H1 (cell line): ENCODE measurements around the gene STARD3. TPM values are rescaled to one million over a fixed set of nuclear protein-coding genes. Genes with fewer than 3 reads are reported as not detected.
A peak's percentile ranks its signal among the peaks of the same experiment; 100 is the strongest.

Experiments used
- CTCF ChIA-PET: fragments of 300-600 bp; sonication (Branson Sonifier 250); formaldehyde crosslinking; loops from one replicate; lab custom pipeline; 2021; ENCODE audit not compliant: partially characterized antibody; lab: Charles Lee
- POLR2A ChIA-PET: fragments of 300-600 bp; sonication (Branson Sonifier 250); formaldehyde crosslinking; loops from one replicate; lab custom pipeline; 2021; ENCODE audit warnings: inconsistent platforms; ENCODE audit not compliant: partially characterized antibody; lab: Charles Lee
- DNase-seq, 2 experiments: peaks; one replicate each; pipeline versions ENCODE4 v3.0.0 to v3.0.0-alpha.2; 2010 to 2022; ENCODE audit warnings: low spot score in 2 of 2, low read depth in 1 of 2, mixed read lengths in 1 of 2
- FAIRE-seq: peaks from 2 replicates; lab custom pipeline; 2011; peaks lifted over from hg19 to GRCh38; lab: Jason Lieb, UNC
- H2AFZ ChIP-seq: 2 replicates; pipeline ENCODE4 v1.8.1; 2012; ENCODE audit warnings: low read length, inconsistent platforms
- H2AK5ac ChIP-seq: 2 replicates; pipeline ENCODE4 v1.6.1; 2013; ENCODE audit warnings: low read depth, low read length
- H2BK120ac ChIP-seq: replicated peaks from 2 replicates; pipeline ENCODE3; 2013; ENCODE audit warnings: low read depth, low read length, inconsistent platforms
- H2BK12ac ChIP-seq: 2 replicates; pipeline ENCODE4 v1.6.1; 2013; ENCODE audit warnings: low read depth, low read length
- H2BK15ac ChIP-seq: 2 replicates; pipeline ENCODE4 v1.6.1; 2013; ENCODE audit warnings: low read length
- H2BK20ac ChIP-seq: 2 replicates; pipeline ENCODE4 v1.6.1; 2013; ENCODE audit warnings: low read length
- H2BK5ac ChIP-seq: 2 replicates; pipeline ENCODE4 v1.6.1; 2013; ENCODE audit warnings: low read depth, low read length
- H3K14ac ChIP-seq: 2 replicates; pipeline ENCODE4 v1.6.1; 2013; ENCODE audit warnings: inconsistent platforms; ENCODE audit not compliant: insufficient read length
- H3K18ac ChIP-seq: 2 replicates; pipeline ENCODE4 v1.6.1; 2013; ENCODE audit warnings: low read length; ENCODE audit errors: extremely low read depth
- H3K23ac ChIP-seq: 2 replicates; pipeline ENCODE4 v1.6.1; 2013; ENCODE audit warnings: inconsistent platforms; ENCODE audit not compliant: insufficient read length
- H3K23me2 ChIP-seq: 2 replicates; pipeline ENCODE4 v1.6.1; 2013; ENCODE audit warnings: low read depth, low read length
- H3K27ac ChIP-seq: 2 replicates; pipeline ENCODE4 v1.6.1; 2011; ENCODE audit warnings: low read depth, low read length, inconsistent platforms
- H3K27me3 ChIP-seq, 4 experiments: replicated peaks in 1 of 4; 1 replicate in 1 of 4; 2 replicates in 3 of 4; pipeline versions ENCODE4 v1.6.1 to v1.8.1; 2011 to 2013; ENCODE audit warnings: low read length in 3 of 4, mild to moderate bottlenecking in 3 of 4, inconsistent platforms in 2 of 4, mixed read lengths in 2 of 4, moderate library complexity in 1 of 4; ENCODE audit not compliant: control insufficient read depth in 3 of 4, insufficient read depth in 3 of 4; ENCODE audit errors: extremely low read depth in 1 of 4
- H3K36me3 ChIP-seq, 4 experiments: 2 replicates each; pipeline versions ENCODE4 v1.6.1 to v1.8.1; 2011 to 2013; ENCODE audit warnings: mild to moderate bottlenecking in 4 of 4, low read length in 3 of 4, moderate library complexity in 2 of 4, control low read depth in 1 of 4, inconsistent platforms in 1 of 4; ENCODE audit not compliant: insufficient read depth in 4 of 4, control insufficient read depth in 2 of 4
- H3K4ac ChIP-seq: replicated peaks from 2 replicates; pipeline ENCODE3; 2013; ENCODE audit warnings: low read length, low read depth, mixed read lengths, inconsistent platforms; ENCODE audit not compliant: insufficient read length
- H3K4me1 ChIP-seq, 4 experiments: replicated peaks in 1 of 4; 1 replicate in 1 of 4; 2 replicates in 3 of 4; pipeline versions ENCODE4 v1.6.1 to v1.8.1; 2011 to 2013; ENCODE audit warnings: low read length in 3 of 4, inconsistent platforms in 2 of 4, mixed read lengths in 1 of 4; ENCODE audit not compliant: insufficient read depth in 4 of 4, control insufficient read depth in 3 of 4
- H3K4me2 ChIP-seq, 2 experiments: 2 replicates each; pipeline versions ENCODE4 v1.6.1 to v1.8.1; 2011 to 2013; ENCODE audit warnings: low read depth in 2 of 2, low read length in 2 of 2, control low read depth in 1 of 2, inconsistent platforms in 1 of 2, mild to moderate bottlenecking in 1 of 2; ENCODE audit not compliant: insufficient read depth in 1 of 2
- H3K4me3 ChIP-seq, 4 experiments: fragments of 200-600, 300-600 bp in 1 of 4; sonication (generic), shearing (Covaris generic), sonication (Bioruptor Twin) in 1 of 4; 2 replicates each; pipeline versions ENCODE4 v1.5.1 to v1.8.1; 2011 to 2016; ENCODE audit warnings: low read length in 4 of 4, low read depth in 3 of 4, control low read depth in 2 of 4, inconsistent platforms in 2 of 4, mild to moderate bottlenecking in 2 of 4, mixed read lengths in 1 of 4, moderate library complexity in 1 of 4; ENCODE audit not compliant: insufficient read depth in 2 of 4; ENCODE audit errors: extremely low read depth in 1 of 4
- H3K56ac ChIP-seq: replicated peaks from 2 replicates; pipeline ENCODE3; 2013; ENCODE audit warnings: low read depth, mild to moderate bottlenecking, mixed read lengths, low read length, inconsistent platforms; ENCODE audit not compliant: insufficient read length
- H3K79me1 ChIP-seq: 2 replicates; pipeline ENCODE4 v1.6.1; 2013; ENCODE audit warnings: low read depth, low read length, control low read depth
- H3K79me2 ChIP-seq, 2 experiments: 2 replicates each; pipeline versions ENCODE4 v1.6.1 to v1.8.1; 2012 to 2013; ENCODE audit warnings: low read length in 2 of 2, mild to moderate bottlenecking in 2 of 2, inconsistent platforms in 1 of 2; ENCODE audit not compliant: insufficient read depth in 2 of 2, control insufficient read depth in 1 of 2
- H3K9ac ChIP-seq, 4 experiments: replicated peaks in 1 of 4; 1 replicate in 1 of 4; 2 replicates in 3 of 4; pipeline versions ENCODE4 v1.6.1 to v1.8.1; 2011 to 2013; ENCODE audit warnings: low read depth in 3 of 4, low read length in 3 of 4, control low read depth in 2 of 4, mild to moderate bottlenecking in 2 of 4, moderate library complexity in 2 of 4, inconsistent platforms in 1 of 4; ENCODE audit errors: extremely low read depth in 1 of 4
- H3K9me3 ChIP-seq, 2 experiments: 2 replicates each; pipeline versions ENCODE4 v1.6.1 to v1.8.1; 2012 to 2013; ENCODE audit warnings: mild to moderate bottlenecking in 2 of 2, moderate library complexity in 2 of 2, control low read depth in 1 of 2, inconsistent platforms in 1 of 2, low read depth in 1 of 2, low read length in 1 of 2, mixed read lengths in 1 of 2; ENCODE audit not compliant: insufficient read depth in 2 of 2
- H4K20me1 ChIP-seq, 2 experiments: replicated peaks in 1 of 2; 2 replicates each; pipeline versions ENCODE3 to v1.8.1; 2011 to 2013; ENCODE audit warnings: inconsistent platforms in 2 of 2, low read length in 2 of 2, mild to moderate bottlenecking in 1 of 2; ENCODE audit not compliant: insufficient read depth in 2 of 2, control insufficient read depth in 1 of 2
- H4K5ac ChIP-seq: 2 replicates; pipeline ENCODE4 v1.6.1; 2013; ENCODE audit warnings: low read length, low read depth, mixed read lengths, inconsistent platforms; ENCODE audit not compliant: insufficient read length
- H4K8ac ChIP-seq: 2 replicates; pipeline ENCODE4 v1.8.0; 2013; ENCODE audit warnings: mild to moderate bottlenecking, moderate library complexity, low read length, inconsistent platforms; ENCODE audit not compliant: insufficient read depth; ENCODE audit errors: extremely low read depth
- H4K91ac ChIP-seq: replicated peaks from 2 replicates; pipeline ENCODE3; 2013; ENCODE audit warnings: low read length, mixed read lengths, inconsistent platforms; ENCODE audit not compliant: insufficient read length
- MAFK ChIP-seq: IDR thresholded peaks from 2 replicates; pipeline ENCODE4 v1.6.1; 2012; ENCODE audit warnings: low read depth, mild to moderate bottlenecking, improper control_type of control experiment, low read length
- POU5F1 ChIP-seq: IDR thresholded peaks from 2 replicates; pipeline ENCODE4 v1.6.1; 2011; ENCODE audit warnings: low read depth, mild to moderate bottlenecking, low read length, moderate library complexity
- SIN3A ChIP-seq, 2 experiments: IDR thresholded peaks in 1 of 2; conservative IDR thresholded peaks in 1 of 2; 2 replicates each; pipeline ENCODE4 v1.6.1; 2011 to 2012; ENCODE audit warnings: low read length in 2 of 2, improper control_type of control experiment in 1 of 2, low read depth in 1 of 2, mild to moderate bottlenecking in 1 of 2
- WGBS, 2 experiments: shearing (Covaris generic) in 1 of 2; methylation state at CpG; one replicate each; pipeline versions ENCODE4 v1.1.6 to v1.1.7; 2013 to 2015; ENCODE audit warnings: low lambda C conversion rate in 2 of 2, mixed read lengths in 2 of 2, inconsistent platforms in 1 of 2, low coverage in 1 of 2, missing lambda C conversion rate in 1 of 2; ENCODE audit not compliant: insufficient replicate concordance in 2 of 2, insufficient coverage in 1 of 2, insufficient read length in 1 of 2; ENCODE audit errors: extremely low coverage in 1 of 2, missing lambda C conversion rate in 1 of 2; 5-methylcytosine and 5-hydroxymethylcytosine counted together
- polyA plus RNA-seq, 7 experiments: library from polyadenylated mRNA; depleted of rRNA in 3 of 7; stranded (reverse) in 5 of 7; unstranded in 2 of 7; fragments of >200 nt in 5 of 7; fragments of 200-250 nt in 2 of 7; gene quantifications; 1 replicate in 5 of 7; 2 replicates in 1 of 7; 4 replicates in 1 of 7; pipeline versions ENCODE4 v1.2.1 to v1.2.3, GENCODE V29; 2011 to 2013; ENCODE audit warnings: missing spikeins in 2 of 7, mixed read lengths in 2 of 7
- total RNA-seq: library from RNA; stranded (reverse); fragmentation: NEBNext Ultra II Directional; extraction: Animal tissue kit (Norgen Biotek cat#: 25700); gene quantifications from 2 replicates; pipeline ENCODE4 v1.2.1, GENCODE V29; 2021
- TF ChIP-seq, protein P1 (sequence below), 3 experiments: IDR thresholded peaks; 1 replicate in 2 of 3; 2 replicates in 1 of 3; pipeline versions ENCODE4 v1.5.1 to v1.6.1; 2011; ENCODE audit warnings: low read length in 3 of 3, mild to moderate bottlenecking in 3 of 3, inconsistent platforms in 2 of 3, low read depth in 1 of 3, moderate library complexity in 1 of 3; ENCODE audit not compliant: insufficient read depth in 1 of 3; ENCODE audit errors: control extremely low read depth in 1 of 3
- TF ChIP-seq, protein P2 (sequence below): IDR thresholded peaks from 2 replicates; pipeline ENCODE4 v1.6.1; 2011; ENCODE audit warnings: low read length, improper control_type of control experiment

Gene STARD3
- total and polyA plus RNA-seq, 2 of the 8 experiments (the other 6 are each of a cell fraction or from before 2014, with no cell fraction given), result 47.6 to 80.3 TPM

DNA sequence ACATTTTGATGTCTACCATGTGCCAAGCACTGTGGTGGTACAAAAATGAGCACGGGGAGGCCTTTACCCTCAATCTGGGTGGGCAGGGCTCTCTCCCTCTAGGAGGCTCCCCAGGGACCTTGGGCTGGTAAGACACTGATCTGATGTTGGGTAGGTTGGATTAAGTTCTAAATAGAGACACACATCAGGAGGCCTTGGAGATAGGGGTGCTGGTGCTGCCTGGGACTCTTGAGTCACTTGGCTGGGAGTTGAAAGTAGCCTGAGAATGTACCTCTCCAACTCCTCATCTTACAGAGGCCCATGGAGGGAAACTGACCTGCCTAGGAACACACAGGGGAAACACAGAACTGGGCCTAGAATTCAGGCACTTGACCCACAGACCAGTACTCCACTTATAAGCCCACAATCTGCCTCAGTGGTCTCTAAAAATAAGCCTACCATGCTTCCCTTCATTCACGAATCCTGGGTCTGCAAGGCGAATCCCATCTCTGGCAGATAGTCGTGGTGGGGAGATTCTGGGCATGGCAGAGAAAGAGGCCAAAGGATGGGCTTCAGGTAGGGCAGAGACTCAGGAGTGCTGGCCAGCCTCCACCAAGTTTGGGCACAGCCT is 27.4 kb upstream of the STARD3 start:
- Histone ChIP-seq H3K18ac (no peak overlapping the region; the same call in 1 of the 2 replicates), H3K9ac (no peak overlapping the region), H4K8ac (no peak overlapping the region), H3K56ac (no peak overlapping the region), H3K4me2 (no peak overlapping the region), H3K4ac (no peak overlapping the region), H4K20me1 (peaks cover 0 to 6% of the 10 kb centered on the region in 2 experiments), H4K5ac (no peak overlapping the region), H3K14ac (no peak overlapping the region), H2BK12ac (peak overlapping the region; percentile 7; the same call in 1 of the 2 replicates), H2BK20ac (no peak overlapping the region), H3K79me1 (no peaks in the 10 kb centered on the region), H3K27me3 (peaks cover 50 to 84% (median 67%) of the 10 kb centered on the region in 4 experiments), H2AFZ (no peak overlapping the region), H3K4me1 (peaks cover 0 to 29% (median 19%) of the 10 kb centered on the region in 4 experiments; a peak in 6 of 7 replicates), H3K23me2 (peaks cover 12% of the 10 kb centered on the region; the same call in 1 of the 2 replicates), H3K4me3 (no peak overlapping the region), H2AK5ac (0 out of 2 replicates have a peak overlapping the region, but pooled peaks have one; percentile 69), H2BK15ac (peak overlapping the region; percentile 72; the same call in 1 of the 2 replicates), H3K79me2 (no peaks in the 10 kb centered on the region), H3K9me3 (no peaks in the 10 kb centered on the region), H3K23ac (no peak overlapping the region), H4K91ac (no peak overlapping the region), H2BK5ac (no peak overlapping the region), H3K27ac (no peak overlapping the region), H3K36me3 (no peaks in the 10 kb centered on the region), H2BK120ac (no peak overlapping the region)
- DNase-seq, result peak in 1 of 2 experiments; percentile 39
- 84% methylated on average over 4 of the region's 4 CpGs; no CpG with 5 or more reads in 1 of the 2 experiments for WGBS, 2 experiments
- no peak for TF ChIP-seq POU5F1
- no peak for TF ChIP-seq SIN3A (conservative IDR thresholded peaks at IDR 0.05 in 1 of 2, IDR thresholded peaks at IDR 0.05 in 1 of 2; ENCODE audit: low read depth in 1 of 2, low read length in 2 of 2)
- TF ChIP-seq, protein P1, sequence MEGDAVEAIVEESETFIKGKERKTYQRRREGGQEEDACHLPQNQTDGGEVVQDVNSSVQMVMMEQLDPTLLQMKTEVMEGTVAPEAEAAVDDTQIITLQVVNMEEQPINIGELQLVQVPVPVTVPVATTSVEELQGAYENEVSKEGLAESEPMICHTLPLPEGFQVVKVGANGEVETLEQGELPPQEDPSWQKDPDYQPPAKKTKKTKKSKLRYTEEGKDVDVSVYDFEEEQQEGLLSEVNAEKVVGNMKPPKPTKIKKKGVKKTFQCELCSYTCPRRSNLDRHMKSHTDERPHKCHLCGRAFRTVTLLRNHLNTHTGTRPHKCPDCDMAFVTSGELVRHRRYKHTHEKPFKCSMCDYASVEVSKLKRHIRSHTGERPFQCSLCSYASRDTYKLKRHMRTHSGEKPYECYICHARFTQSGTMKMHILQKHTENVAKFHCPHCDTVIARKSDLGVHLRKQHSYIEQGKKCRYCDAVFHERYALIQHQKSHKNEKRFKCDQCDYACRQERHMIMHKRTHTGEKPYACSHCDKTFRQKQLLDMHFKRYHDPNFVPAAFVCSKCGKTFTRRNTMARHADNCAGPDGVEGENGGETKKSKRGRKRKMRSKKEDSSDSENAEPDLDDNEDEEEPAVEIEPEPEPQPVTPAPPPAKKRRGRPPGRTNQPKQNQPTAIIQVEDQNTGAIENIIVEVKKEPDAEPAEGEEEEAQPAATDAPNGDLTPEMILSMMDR (IDR thresholded peaks at IDR 0.05; ENCODE audit: control extremely low read depth in 1 of 3, insufficient read depth in 1 of 3, low read depth in 1 of 3, low read length in 3 of 3), result no peak
- TF ChIP-seq, protein P2, sequence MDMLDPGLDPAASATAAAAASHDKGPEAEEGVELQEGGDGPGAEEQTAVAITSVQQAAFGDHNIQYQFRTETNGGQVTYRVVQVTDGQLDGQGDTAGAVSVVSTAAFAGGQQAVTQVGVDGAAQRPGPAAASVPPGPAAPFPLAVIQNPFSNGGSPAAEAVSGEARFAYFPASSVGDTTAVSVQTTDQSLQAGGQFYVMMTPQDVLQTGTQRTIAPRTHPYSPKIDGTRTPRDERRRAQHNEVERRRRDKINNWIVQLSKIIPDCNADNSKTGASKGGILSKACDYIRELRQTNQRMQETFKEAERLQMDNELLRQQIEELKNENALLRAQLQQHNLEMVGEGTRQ, result no peak
- TF ChIP-seq MAFK, result no peak
- TF ChIP-seq, all 59 proteins: peak for 0
- ChIA-PET POLR2A (no interaction called here), CTCF (interaction anchor here (10.7 to 49.2 kb wide), 4 partner anchors 12 to 76 kb away, joined by 140 to 1885 read pairs (median 703); partner anchors contain the start of genes ERBB2, PGAP3, PNMT and PPP1R1B)
- no peak for FAIRE-seq
